GM19099 (cell line): ENCODE data around the gene NR2F1-AS1.

Experiments used
- POLR2A ChIP-seq: IDR thresholded peaks from 3 replicates; pipeline ENCODE4 v1.6.1; 2011; ENCODE audit warnings: low read depth; ENCODE audit not compliant: insufficient read length; ENCODE audit errors: extremely low read depth

The NR2F1-AS1 gene

DNA sequence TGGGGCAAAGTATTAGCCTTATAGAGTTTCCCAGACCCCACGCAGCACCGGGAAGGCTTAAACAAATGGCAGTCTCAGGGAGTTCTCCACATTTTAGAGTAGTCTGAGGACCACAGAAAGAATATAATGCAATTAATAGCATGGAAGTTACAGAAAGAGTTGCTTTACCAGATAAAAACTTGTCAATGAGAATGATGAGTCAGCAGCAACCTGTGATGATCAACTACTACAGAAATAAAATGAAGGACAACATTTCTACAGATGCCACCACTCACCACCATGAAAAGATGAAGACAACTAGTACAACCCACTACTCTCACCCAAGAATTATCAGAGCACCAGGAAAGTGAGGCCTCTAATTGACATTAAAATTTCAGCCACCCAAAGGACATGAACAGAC, 120.7 kb downstream of the NR2F1-AS1 start:
- no peak for TF ChIP-seq POLR2A

DNA sequence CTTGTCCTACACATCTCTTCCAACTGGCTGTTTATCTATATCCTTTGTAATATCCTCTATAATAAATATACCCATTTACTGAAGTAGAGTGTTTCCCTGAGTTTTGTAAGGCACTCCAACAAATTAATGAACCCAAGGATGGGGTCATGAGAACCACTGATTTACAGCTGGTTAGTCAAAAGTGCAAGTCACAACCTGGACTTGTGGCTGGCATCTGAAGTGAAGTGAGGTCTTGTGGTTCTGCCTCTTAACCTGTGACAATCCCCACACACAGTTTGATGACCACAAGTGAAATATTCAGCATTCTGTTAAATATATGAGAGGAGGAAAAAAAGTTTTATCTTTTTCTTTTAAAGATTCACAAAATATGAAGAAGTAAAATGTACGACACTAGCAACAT, 126.1 kb downstream of the NR2F1-AS1 start:
- TF ChIP-seq POLR2A, result no peak

DNA sequence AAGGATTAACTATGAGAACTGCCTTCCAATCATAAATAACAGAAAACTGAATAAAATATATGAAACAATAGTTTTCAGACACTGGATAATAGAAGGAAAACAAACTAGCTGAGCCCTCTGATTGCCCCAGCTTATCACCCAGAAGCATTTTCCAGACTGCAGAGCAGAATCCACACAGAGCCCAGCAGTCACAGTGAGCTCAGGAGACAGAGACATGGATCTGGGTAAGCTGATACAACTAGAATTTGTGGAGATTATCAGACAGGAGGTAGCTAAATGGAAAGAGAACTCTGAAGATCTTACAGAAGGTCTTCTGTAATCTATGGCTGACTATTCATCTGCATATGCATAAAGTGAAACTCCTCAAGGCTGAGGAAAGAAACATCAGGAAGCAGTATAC, 128.8 kb downstream of the NR2F1-AS1 start:
- no peak for TF ChIP-seq POLR2A

DNA sequence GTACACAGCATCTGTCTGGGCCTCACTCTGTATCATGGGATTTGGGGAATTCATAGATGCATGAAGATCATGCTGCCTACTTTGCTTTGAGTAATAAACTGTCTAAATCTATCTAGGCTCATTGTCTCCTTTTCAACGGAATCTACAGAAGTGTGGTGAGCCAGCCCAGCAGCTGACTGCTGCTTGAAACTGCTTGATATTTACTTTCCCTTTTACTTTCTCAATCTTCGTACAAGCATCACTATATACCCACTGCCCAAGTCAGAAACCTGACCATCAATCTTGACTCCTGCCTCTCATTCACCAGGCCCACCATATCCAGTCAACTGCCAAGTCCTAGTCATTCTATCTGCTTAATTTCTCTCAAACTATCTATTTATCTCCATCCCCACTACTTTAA, 142.9 kb downstream of the NR2F1-AS1 start:
- TF ChIP-seq POLR2A, result no peak

DNA sequence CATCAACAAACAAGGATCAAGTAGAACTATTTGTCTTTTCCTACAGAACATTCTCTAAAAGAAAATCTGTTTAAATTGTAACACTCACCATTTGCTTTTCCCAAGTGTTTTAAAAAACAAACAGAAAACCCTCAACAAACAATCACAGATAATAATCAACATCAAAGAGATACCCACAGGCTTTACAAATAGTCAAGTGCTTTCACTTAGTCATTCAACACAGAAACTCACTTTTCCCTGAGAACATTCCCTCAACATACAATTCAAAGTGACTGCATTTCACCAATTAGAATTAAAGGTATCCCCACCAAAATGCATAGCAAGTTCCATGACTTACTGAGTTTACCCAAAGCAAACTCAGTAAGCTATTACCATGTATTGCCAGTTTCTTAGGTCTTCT, 144.9 kb downstream of the NR2F1-AS1 start:
- no peak for TF ChIP-seq POLR2A

DNA sequence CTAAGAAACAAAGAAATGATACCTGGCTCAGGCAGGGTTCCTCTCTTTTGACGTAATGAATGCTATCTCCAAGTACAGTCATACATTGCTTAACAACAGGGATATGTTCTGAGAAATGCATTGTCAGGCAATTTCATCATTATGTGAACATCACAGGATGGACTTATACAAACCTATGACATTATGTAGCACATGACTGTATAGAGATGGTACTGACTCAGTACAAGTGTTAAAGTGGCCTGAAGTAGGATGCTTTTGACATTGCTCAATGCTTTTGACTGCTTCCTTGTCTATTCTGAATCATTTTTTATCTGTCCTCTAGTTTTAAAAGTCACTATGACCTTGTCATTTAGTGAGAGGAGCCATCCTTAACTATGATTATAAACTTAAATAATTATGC, 147.6 kb downstream of the NR2F1-AS1 start:
- TF ChIP-seq POLR2A, result no peak

DNA sequence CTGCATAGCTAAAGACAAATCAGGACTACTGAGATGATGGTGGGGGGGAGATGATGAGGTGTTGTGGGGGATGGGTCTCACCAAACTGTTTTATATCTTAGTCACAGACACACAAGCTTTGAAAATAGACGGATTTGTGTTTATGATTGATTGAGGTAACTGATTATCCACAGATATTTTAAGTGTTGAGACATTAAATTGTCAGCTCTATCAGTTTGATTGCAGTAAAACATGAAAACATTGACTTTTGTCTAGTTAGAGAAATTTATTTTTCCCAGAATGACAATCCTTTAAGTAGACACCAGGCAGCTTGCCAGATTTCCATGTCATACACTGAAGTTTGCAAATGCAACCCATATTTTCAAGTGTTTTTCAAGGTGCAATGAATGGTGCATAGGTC, 149.8 kb downstream of the NR2F1-AS1 start:
- TF ChIP-seq POLR2A, result no peak

DNA sequence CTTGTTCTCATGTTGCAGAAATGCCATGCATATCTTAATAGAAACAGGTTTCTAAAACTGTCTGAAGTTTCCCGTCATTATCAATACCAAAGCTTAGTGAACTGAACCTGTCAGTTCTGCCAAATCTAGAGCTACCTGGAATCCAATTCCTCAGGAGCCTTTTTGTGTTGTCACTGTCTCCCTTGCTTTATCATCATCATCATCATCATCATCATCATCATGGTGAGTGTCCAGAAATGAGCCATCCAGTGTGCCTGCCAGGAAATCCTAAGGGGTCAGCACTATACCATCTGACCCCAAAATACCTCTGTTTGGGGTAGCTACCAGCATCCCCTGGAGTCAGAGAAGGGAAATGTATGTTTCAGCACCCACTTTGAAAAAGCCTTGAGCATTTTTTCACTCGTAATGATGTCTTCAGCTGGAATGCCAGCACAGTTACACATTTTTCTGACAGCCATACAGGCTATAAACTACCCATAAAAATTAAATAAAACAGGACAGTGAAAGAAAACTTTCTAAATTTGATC, 150.3 kb downstream of the NR2F1-AS1 start:
- no peak for TF ChIP-seq POLR2A

DNA sequence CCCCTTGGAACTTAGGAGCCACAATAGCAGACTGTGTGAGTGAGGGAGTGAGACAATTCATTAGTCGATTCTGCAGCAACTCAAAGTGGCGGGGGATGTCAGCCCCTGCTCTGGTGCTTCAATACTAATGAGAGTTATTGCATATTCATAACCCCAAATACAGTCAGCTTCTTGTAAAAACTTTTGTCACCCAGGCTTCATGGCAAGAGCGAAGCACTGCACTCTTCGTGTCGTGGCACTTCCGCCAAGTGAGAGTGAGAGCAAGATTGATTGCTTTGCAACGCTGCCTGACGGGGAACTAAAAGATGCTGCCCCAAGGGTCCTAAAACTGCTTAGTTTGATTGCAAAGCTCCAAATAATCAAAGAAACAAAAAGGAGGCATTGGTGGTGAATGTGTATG, 150.9 kb downstream of the NR2F1-AS1 start:
- no peak for TF ChIP-seq POLR2A

DNA sequence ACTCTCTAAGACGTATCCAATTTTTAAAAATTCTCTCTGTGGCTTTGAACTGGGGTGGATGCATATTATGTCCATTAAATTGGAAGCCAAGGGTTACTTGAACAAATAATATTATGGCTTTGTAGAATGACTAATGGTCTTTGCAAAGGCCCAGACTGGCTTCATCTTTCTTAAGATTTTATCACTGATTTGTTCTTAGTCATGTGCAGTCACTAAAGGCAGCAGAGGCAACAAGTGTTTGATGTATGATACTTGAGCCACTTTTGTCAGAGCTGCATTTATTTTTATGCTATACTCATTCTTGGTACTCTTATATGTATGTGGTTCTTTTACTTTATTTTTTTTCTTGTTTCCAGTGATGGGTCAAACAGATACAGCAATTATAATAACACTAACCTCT, 152.2 kb downstream of the NR2F1-AS1 start:
- no peak for TF ChIP-seq POLR2A

DNA sequence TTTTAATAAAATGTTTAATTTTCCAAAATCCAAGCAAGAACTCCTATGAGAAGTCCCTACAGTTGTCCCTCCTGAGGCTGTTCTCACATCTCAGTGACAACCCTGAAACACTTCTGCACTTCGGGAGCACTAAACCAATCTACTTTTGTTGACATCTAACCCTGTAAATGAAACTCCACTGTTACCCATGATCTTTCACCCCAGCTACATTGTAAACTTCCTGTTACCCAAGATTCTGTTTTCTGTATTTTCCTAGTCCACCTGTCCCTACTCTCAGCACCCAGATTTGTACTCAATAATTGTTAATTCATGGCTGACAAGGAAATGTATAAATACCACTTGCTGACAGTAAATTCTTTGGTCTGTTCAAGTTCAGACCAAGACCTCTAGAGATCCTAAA, 153.7 kb downstream of the NR2F1-AS1 start:
- no peak for TF ChIP-seq POLR2A

DNA sequence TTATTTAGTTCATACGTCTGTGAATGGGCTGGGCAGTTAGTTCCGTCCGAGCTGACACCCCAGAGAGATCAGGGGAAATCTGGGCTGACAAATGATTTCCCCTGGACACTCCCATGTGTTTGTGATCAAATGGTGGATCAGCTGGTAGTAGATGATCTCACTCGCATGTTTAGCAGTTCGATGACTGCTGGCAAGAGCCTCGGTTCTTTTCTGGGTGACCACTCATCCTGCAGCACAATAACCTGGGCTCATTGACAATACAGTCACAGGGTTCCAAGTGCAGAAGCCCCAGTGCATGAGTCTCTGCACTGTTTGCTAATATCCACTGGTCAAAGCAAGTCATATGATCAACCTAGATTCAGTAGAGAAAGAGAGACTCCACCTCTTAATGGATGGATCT, 155.9 kb downstream of the NR2F1-AS1 start:
- TF ChIP-seq POLR2A, result no peak

DNA sequence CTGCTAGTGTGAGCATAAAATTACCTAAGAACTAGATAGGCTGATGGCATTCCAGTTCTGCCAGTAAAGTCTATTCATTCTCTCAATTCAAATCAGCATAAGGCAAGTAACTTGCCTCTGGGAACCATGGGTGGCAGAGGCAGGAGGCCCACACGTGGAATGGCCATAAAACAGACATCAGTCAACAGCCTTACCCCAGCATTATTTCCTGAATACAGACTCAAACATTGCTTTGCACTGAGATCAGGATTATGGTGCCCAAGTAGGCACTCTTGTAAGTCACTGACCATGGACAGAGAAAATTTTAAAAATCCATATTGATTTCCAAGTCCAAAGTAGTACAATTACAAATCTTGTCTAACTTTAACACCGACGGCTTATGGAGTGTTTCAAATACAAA, 157.7 kb downstream of the NR2F1-AS1 start:
- no peak for TF ChIP-seq POLR2A

DNA sequence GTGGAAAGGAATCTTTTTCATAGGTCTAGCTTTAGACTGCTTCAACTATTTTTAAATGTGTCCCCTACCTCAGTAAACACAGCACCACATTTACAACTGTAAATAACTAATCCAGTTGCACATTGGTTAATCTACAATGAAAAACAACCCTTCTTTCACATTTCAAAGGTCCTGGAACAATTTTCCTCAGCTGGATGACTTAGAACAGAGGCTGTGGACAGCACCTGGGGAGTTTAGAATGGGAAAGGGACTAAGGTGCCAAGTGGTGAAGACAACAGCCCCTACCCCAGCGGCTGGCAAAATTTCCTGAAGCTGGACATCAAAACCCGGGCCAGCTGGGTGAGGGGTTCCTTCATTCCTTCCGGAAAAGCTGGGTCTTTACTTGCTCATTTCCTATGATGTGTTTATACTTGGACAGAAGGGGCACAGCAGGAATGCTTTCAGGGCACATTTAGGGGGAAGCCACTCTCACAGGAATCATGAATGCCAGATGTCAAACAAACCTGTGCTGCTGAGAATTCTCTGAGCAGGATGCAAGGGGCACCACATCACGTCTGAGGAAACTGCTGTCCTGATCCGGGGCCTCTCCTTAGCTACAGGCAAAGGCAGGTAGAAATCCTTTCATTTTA, 158.3 kb downstream of the NR2F1-AS1 start:
- TF ChIP-seq POLR2A, result no peak

DNA sequence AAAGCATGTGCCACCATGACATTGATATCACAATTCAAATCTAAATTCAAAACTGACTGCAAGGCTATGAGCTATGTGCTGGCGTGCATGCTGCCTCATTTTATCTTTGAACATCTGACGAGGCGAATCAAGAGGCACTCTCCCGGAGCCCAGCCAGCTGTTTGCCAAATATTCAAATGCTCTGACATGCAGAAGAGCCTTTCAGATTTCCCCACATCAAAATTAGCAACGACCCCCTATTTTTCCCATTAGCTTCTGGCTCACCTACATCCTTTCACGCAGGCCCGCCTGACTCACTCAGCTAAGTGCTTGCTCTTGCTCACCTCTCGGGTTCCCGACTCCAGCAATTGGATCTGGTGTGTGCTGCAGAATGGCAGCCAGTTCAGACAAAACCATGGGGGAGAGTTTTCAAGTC, 159.0 kb downstream of the NR2F1-AS1 start:
- no peak for TF ChIP-seq POLR2A

DNA sequence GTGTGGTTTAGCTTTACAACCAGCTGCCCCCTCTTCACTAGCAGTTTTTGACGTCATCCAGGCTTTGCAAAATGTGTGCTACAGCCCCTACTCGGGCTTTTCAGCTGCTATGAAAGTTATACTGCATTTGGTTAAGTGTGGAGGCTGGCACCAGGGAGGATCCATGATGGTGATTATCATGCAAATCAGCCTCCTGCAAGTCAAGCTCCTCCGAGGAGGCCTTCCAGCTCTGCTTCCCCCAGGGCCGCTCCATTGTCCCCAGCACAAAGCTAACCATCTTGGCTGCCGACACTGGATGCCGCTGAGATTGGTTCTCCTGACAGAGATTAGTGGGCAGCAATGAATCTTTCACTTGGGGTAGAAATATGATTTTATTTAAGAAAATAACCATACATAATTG, 159.6 kb downstream of the NR2F1-AS1 start:
- no peak for TF ChIP-seq POLR2A

DNA sequence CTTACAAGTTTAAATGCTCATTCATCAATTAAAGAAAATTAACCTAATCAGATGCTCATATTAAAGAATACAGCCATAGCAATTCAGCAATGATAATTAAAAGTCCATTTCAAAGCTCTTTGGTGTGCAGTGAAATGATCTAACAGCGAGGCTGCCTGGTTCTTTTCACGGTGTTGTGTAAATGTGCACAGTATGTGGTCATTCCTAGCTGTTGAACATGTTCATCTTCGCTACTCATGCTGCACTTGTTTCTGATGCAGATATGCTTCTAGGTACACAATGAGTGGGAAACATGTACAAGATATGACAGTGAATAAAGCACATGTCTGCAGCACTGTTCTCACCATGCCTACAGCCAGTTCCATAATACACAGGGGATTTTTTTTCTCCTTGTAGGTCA, 163.5 kb downstream of the NR2F1-AS1 start:
- TF ChIP-seq POLR2A, result no peak
